HS-5 (cell line): ENCODE measurements around the gene CBX4.
A peak's percentile ranks its signal among the peaks of the same experiment; 100 is the strongest.
"Not testable (repeated sequence)": the region's sequence is repeated elsewhere in the genome, so short reads cannot be mapped to it uniquely, and the experiment has no call there.

Experiments used
- DNase-seq: peaks from one replicate; pipeline ENCODE4 v3.0.0-alpha.2; 2012; ENCODE audit warnings: low read depth

CBX4 gene

GRCh38 chr17:79859676-79860615, 20.7 kb upstream of the CBX4 start:
- no peak for DNase-seq

GRCh38 chr17:79857095-79857494, 17.9 kb upstream of the CBX4 start:
- no peak for DNase-seq

- no peak for DNase-seq
Measured at GRCh38 chr17:79855331-79856124, 16.3 kb upstream of the CBX4 start.

GRCh38 chr17:79854080-79855060, 15.1 kb upstream of the CBX4 start:
- DNase-seq = no peak

- not testable (repeated sequence) for DNase-seq
Measured at GRCh38 chr17:79853168-79853567, 13.9 kb upstream of the CBX4 start.

- DNase-seq = no peak
Measured at GRCh38 chr17:79852748-79853147, 13.5 kb upstream of the CBX4 start.

GRCh38 chr17:79851461-79851817, 12.2 kb upstream of the CBX4 start:
- DNase-seq = no peak

GRCh38 chr17:79850571-79851460, 11.6 kb upstream of the CBX4 start:
- DNase-seq = no peak

- no peak for DNase-seq
Measured at GRCh38 chr17:79849953-79850352, 10.7 kb upstream of the CBX4 start.

- DNase-seq = no peak
Measured at GRCh38 chr17:79848370-79848766, 9.1 kb upstream of the CBX4 start.

GRCh38 chr17:79847698-79848369, 8.6 kb upstream of the CBX4 start:
- no peak for DNase-seq

GRCh38 chr17:79845601-79845949, 6.3 kb upstream of the CBX4 start:
- no peak for DNase-seq

GRCh38 chr17:79844869-79845600, 5.8 kb upstream of the CBX4 start:
- no peak for DNase-seq

- DNase-seq = peak; percentile 23
Measured at GRCh38 chr17:79843816-79844800, 4.9 kb upstream of the CBX4 start.

- no peak for DNase-seq
Measured at GRCh38 chr17:79843474-79843815, 4.2 kb upstream of the CBX4 start.

- no peak for DNase-seq
Measured at GRCh38 chr17:79842656-79843473, 3.6 kb upstream of the CBX4 start.

- DNase-seq = no peak
Measured at GRCh38 chr17:79842136-79842655, 3.0 kb upstream of the CBX4 start.
